A549 (cell line): ENCODE data around the gene EIF4G3. TPM values are rescaled to one million over a fixed set of nuclear protein-coding genes. Genes with fewer than 3 reads are reported as not detected.

ENCODE experiments used
- ATAC-seq, 2 experiments: fragments of 200-7000 bp in 1 of 2; fragments of >200 bp in 1 of 2; cut with Nextera tagmentation in 1 of 2; cut with Tn5 transposase in 1 of 2; 3 replicates each; pipeline versions ENCODE4 v1.8.0 to v1.9.1; 2018 to 2020; ENCODE audit warnings: mild to moderate bottlenecking in 1 of 2, moderate library complexity in 1 of 2
- CTCF ChIA-PET: fragments of 300-600 bp; sonication (Branson Sonifier 250); formaldehyde crosslinking; extraction: SDS; loops from one replicate; lab custom pipeline; 2021; ENCODE audit warnings: antibody characterized with exemption, inconsistent platforms; lab: Yijun Ruan, JAX
- POLR2A ChIA-PET: fragments of 350-600 bp; formaldehyde crosslinking; extraction: SDS; loops from one replicate; lab custom pipeline; 2021; ENCODE audit warnings: antibody characterized with exemption, inconsistent platforms; lab: Yijun Ruan, JAX
- DNase-seq, 2 experiments: peaks; one replicate each; pipeline versions ENCODE4 v3.0.0 to v3.0.0-alpha.2; 2011 to 2016; ENCODE audit warnings: low read depth in 1 of 2, low spot score in 1 of 2
- FAIRE-seq: peaks from 2 replicates; lab custom pipeline; 2011; peaks lifted over from hg19 to GRCh38; lab: Jason Lieb, UNC
- H3K27ac ChIP-seq, 2 experiments: fragments of >200 bp; sonication (Bioruptor Twin); formaldehyde crosslinking; 3 replicates each; pipeline ENCODE4 v1.5.1; 2016 to 2017
- H3K4me1 ChIP-seq: fragments of >200 bp; sonication (Bioruptor Twin); formaldehyde crosslinking; 3 replicates; pipeline ENCODE4 v1.6.1; 2016
- H3K4me2 ChIP-seq: fragments of >200 bp; sonication (Bioruptor Twin); formaldehyde crosslinking; 3 replicates; pipeline ENCODE4 v1.6.1; 2016
- H3K4me3 ChIP-seq: fragments of >200 bp; sonication (Bioruptor Twin); formaldehyde crosslinking; 3 replicates; pipeline ENCODE4 v1.5.1; 2016
- H3K9me3 ChIP-seq: fragments of >200 bp; sonication (Bioruptor Twin); formaldehyde crosslinking; 3 replicates; pipeline ENCODE4 v1.6.1; 2016
- BHLHE40 ChIP-seq: IDR thresholded peaks from 2 replicates; pipeline ENCODE4 v1.6.1; 2012; ENCODE audit warnings: low read depth, low read length, inconsistent platforms
- CHD4 ChIP-seq: fragments of 200-600 bp; sonication (generic); IDR thresholded peaks from 2 replicates; pipeline ENCODE4 v1.6.1; 2016; ENCODE audit warnings: antibody characterized with exemption, mild to moderate bottlenecking, borderline replicate concordance
- EHMT2 ChIP-seq: fragments of 200-600 bp; sonication (generic); IDR thresholded peaks from 2 replicates; pipeline ENCODE4 v1.6.1; 2016; ENCODE audit warnings: antibody characterized with exemption, low read depth, mild to moderate bottlenecking, moderate library complexity
- FOSB ChIP-seq: fragments of 250-450 bp; sonication (Bioruptor Pico); IDR thresholded peaks from 2 replicates; pipeline ENCODE4 v1.5.0; 2020; ENCODE audit warnings: mild to moderate bottlenecking, moderate library complexity
- HEYL ChIP-seq: fragments of 250-450 bp; sonication (Bioruptor Pico); IDR thresholded peaks from 2 replicates; pipeline ENCODE4 v1.8.0; 2021; ENCODE audit warnings: mild to moderate bottlenecking, moderate library complexity
- MAFK ChIP-seq: fragments of 450-650 bp; IDR thresholded peaks from 2 replicates; pipeline ENCODE4 v1.6.1; 2014; ENCODE audit not compliant: partially characterized antibody
- POLR2AphosphoS2 ChIP-seq: conservative IDR thresholded peaks from 2 replicates; pipeline ENCODE4 v1.6.1; 2012; ENCODE audit warnings: low read length, improper control_type of control experiment, inconsistent platforms
- RAD21 ChIP-seq, 2 experiments: fragments of >200 bp in 1 of 2; sonication (Bioruptor Twin) in 1 of 2; formaldehyde crosslinking in 1 of 2; IDR thresholded peaks in 1 of 2; conservative IDR thresholded peaks in 1 of 2; 2 replicates in 1 of 2; 3 replicates in 1 of 2; pipeline ENCODE4 v1.6.1; 2012 to 2018; ENCODE audit warnings: inconsistent platforms in 1 of 2
- RCOR1 ChIP-seq: fragments of 150-350 bp; IDR thresholded peaks from 2 replicates; pipeline ENCODE4 v1.6.1; 2014; ENCODE audit warnings: antibody characterized with exemption, low read length, low read depth
- SMC3 ChIP-seq: fragments of >200 bp; sonication (Bioruptor Twin); formaldehyde crosslinking; IDR thresholded peaks from 3 replicates; pipeline ENCODE4 v1.6.1; 2018; ENCODE audit warnings: inconsistent platforms
- TP53 ChIP-seq: fragments of 250-450 bp; sonication (Bioruptor Pico); IDR thresholded peaks from 2 replicates; pipeline ENCODE4 v1.5.0; 2021; ENCODE audit warnings: mild to moderate bottlenecking, moderate library complexity
- ZC3H11A ChIP-seq: fragments of 450-650 bp; IDR thresholded peaks from 2 replicates; pipeline ENCODE4 v1.6.1; 2014; ENCODE audit warnings: antibody characterized with exemption, mild to moderate bottlenecking
- ZFP36 ChIP-seq: fragments of 450-650 bp; IDR thresholded peaks from 2 replicates; pipeline ENCODE4 v1.6.1; 2014; ENCODE audit warnings: borderline replicate concordance; ENCODE audit not compliant: partially characterized antibody
- ZSCAN20 ChIP-seq: fragments of 250-450 bp; sonication (Bioruptor Pico); IDR thresholded peaks from 2 replicates; pipeline ENCODE4 v1.8.0; 2022; ENCODE audit warnings: mild to moderate bottlenecking, moderate library complexity
- WGBS: methylation state at CpG from one replicate; pipeline ENCODE4 v1.1.6; 2017; ENCODE audit errors: missing lambda C conversion rate; 5-methylcytosine and 5-hydroxymethylcytosine counted together
- polyA plus RNA-seq, 4 experiments: library from polyadenylated mRNA; depleted of rRNA in 3 of 4; stranded (reverse); fragments of >200 nt; fragmentation: RNase III in 1 of 4; extraction: RNeasy Plus Mini Kit Qiagen cat#74134 plus additional on column Dnase treatment in 1 of 4; gene quantifications; 2 replicates in 3 of 4; 3 replicates in 1 of 4; pipeline ENCODE4 v1.2.3, GENCODE V29; 2011 to 2017
- TF ChIP-seq, protein P1 (sequence below): fragments of >200 bp; sonication (Bioruptor Twin); formaldehyde crosslinking; IDR thresholded peaks from 3 replicates; pipeline ENCODE4 v1.6.1; 2016
- TF ChIP-seq, protein P2 (sequence below): fragments of 250-450 bp; sonication (Bioruptor Pico); IDR thresholded peaks from 2 replicates; pipeline ENCODE4 v1.5.0; 2020; ENCODE audit warnings: low read depth, mild to moderate bottlenecking, moderate library complexity
- TF ChIP-seq, protein P3 (sequence below): fragments of 150-350 bp; IDR thresholded peaks from 2 replicates; pipeline ENCODE4 v1.6.1; 2014; ENCODE audit warnings: low read depth, mild to moderate bottlenecking, low read length
- TF ChIP-seq, protein P4 (sequence below): fragments of >200 bp; sonication (Bioruptor Twin); formaldehyde crosslinking; IDR thresholded peaks from 3 replicates; pipeline ENCODE4 v1.5.1; 2016

Gene EIF4G3
- polyA plus RNA-seq, 2 of the 4 experiments (the other 2 are of a cell fraction), result 25.0 to 51.3 TPM

DNA sequence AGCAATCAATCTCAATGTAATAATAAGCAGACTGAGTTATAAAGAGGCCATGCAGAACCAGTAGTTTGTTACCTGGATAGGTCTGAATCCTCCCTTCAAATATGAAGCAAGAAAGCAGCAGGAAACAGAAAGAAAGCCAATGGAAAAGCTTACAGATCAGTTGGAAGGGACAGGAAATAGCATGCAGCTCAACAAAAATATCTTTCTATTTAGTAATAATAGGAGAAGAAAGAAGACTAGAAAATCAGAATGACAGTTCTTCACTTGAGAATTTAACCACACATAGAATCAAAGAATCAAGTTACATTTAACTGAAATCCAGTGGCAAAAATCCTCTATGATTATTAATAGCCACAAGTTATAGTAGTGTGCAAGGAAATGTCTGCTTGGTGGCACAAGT is 194.4 kb downstream of the EIF4G3 start:
- POLR2A ChIA-PET, result no interaction called here
- Histone ChIP-seq H3K27ac (no peak overlapping the region), H3K4me3 (no peak overlapping the region), H3K4me2 (no peak overlapping the region), H3K9me3 (no peaks in the 10 kb centered on the region), H3K4me1 (peaks cover 8% of the 10 kb centered on the region; the same call in 1 of the 3 replicates)
- DNase-seq (no peak), FAIRE-seq (no peak), ATAC-seq (no peak)
- TF ChIP-seq, protein P1, sequence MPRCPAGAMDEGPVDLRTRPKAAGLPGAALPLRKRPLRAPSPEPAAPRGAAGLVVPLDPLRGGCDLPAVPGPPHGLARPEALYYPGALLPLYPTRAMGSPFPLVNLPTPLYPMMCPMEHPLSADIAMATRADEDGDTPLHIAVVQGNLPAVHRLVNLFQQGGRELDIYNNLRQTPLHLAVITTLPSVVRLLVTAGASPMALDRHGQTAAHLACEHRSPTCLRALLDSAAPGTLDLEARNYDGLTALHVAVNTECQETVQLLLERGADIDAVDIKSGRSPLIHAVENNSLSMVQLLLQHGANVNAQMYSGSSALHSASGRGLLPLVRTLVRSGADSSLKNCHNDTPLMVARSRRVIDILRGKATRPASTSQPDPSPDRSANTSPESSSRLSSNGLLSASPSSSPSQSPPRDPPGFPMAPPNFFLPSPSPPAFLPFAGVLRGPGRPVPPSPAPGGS, result no peak
- TF ChIP-seq RCOR1 (no peak), TP53 (CRISPR knock-in tag) (no peak), POLR2AphosphoS2 (no peak), CHD4 (no peak), EHMT2 (no peak), ZSCAN20 (CRISPR knock-in tag) (no peak), BHLHE40 (no peak), HEYL (no peak), ZC3H11A (no peak)
- TF ChIP-seq, protein P2, sequence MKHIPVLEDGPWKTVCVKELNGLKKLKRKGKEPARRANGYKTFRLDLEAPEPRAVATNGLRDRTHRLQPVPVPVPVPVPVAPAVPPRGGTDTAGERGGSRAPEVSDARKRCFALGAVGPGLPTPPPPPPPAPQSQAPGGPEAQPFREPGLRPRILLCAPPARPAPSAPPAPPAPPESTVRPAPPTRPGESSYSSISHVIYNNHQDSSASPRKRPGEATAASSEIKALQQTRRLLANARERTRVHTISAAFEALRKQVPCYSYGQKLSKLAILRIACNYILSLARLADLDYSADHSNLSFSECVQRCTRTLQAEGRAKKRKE, result no peak
- TF ChIP-seq, protein P3, sequence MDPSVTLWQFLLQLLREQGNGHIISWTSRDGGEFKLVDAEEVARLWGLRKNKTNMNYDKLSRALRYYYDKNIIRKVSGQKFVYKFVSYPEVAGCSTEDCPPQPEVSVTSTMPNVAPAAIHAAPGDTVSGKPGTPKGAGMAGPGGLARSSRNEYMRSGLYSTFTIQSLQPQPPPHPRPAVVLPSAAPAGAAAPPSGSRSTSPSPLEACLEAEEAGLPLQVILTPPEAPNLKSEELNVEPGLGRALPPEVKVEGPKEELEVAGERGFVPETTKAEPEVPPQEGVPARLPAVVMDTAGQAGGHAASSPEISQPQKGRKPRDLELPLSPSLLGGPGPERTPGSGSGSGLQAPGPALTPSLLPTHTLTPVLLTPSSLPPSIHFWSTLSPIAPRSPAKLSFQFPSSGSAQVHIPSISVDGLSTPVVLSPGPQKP, result no peak
- CTCF ChIA-PET, result interaction anchor here (0.7 to 3.0 kb wide), 6 partner anchors 11 to 213 kb away, joined by 3 to 15 read pairs (median 5); no protein-coding TSS in a partner anchor

DNA sequence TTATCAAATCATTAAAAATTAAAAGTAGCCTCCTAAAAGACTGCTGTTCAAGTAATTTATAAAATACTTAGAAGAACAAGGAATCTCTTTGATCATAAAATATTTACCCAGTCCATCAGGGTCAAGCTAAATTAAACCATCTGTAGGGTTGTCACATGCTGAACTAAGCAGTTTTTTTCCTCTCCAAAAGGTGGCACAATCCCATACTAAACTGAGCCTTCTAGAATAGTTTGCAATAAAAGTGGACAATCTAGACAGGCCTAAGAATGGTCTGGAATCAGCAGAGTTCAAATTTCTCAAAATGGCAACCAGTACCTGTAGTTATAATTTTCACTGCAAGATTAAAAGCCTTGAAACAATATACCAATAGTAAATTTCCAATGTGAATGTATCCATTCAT is 194.8 kb downstream of the EIF4G3 start:
- H3K4me2 ChIP-seq, result no peak overlapping the region
- peaks cover 8% of the 10 kb centered on the region; the same call in 1 of the 3 replicates for H3K4me1 ChIP-seq
- DNase-seq, result peak in 1 of 2 experiments; percentile 14
- CTCF ChIA-PET, result interaction anchor here (0.7 to 3.0 kb wide), 6 partner anchors 11 to 214 kb away, joined by 3 to 15 read pairs (median 5); no protein-coding TSS in a partner anchor
- H3K9me3 ChIP-seq, result no peaks in the 10 kb centered on the region
- POLR2A ChIA-PET, result no interaction called here
- H3K27ac ChIP-seq, result no peak overlapping the region
- no peak for FAIRE-seq
- ATAC-seq, result peak; percentile 70 to 81; a peak in 5 of 6 replicates
- TF ChIP-seq MAFK (peak; percentile 85), SMC3 (0 out of 3 replicates have a peak, but pooled peaks have one; percentile 28), POLR2AphosphoS2 (no peak), RAD21 (conservative IDR thresholded peaks at IDR 0.05 in 1 of 2, IDR thresholded peaks at IDR 0.05 in 1 of 2) (peak; percentile 40 to 42; a peak in 4 of 5 replicates)
- TF ChIP-seq, protein P4, sequence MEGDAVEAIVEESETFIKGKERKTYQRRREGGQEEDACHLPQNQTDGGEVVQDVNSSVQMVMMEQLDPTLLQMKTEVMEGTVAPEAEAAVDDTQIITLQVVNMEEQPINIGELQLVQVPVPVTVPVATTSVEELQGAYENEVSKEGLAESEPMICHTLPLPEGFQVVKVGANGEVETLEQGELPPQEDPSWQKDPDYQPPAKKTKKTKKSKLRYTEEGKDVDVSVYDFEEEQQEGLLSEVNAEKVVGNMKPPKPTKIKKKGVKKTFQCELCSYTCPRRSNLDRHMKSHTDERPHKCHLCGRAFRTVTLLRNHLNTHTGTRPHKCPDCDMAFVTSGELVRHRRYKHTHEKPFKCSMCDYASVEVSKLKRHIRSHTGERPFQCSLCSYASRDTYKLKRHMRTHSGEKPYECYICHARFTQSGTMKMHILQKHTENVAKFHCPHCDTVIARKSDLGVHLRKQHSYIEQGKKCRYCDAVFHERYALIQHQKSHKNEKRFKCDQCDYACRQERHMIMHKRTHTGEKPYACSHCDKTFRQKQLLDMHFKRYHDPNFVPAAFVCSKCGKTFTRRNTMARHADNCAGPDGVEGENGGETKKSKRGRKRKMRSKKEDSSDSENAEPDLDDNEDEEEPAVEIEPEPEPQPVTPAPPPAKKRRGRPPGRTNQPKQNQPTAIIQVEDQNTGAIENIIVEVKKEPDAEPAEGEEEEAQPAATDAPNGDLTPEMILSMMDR, result peak; percentile 27; the same call in 2 of the 3 replicates
- TF ChIP-seq, all 56 proteins: peak for 4
- no peak overlapping the region for H3K4me3 ChIP-seq

DNA sequence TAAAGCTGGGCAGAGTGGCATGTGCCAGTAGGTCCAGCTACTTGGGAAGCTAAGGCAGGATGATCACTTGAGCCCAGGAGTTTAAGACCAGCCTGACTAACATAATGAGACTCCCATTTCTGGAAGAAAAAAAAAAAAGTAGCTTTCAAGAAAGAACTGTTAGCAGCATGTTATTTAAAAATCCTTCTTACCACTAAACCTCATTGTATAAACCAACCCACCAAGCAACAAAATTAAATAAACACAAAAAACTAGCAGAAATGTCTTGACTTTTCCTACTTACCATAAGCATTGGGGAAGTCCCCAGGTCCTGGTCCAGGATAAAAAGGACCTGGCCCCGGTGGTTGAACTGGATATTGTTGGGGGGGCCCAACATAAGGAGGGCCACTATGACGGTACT is 196.6 kb downstream of the EIF4G3 start:
- no peak for ATAC-seq
- no peak for FAIRE-seq
- TF ChIP-seq ZFP36 (no peak), FOSB (CRISPR knock-in tag) (no peak)
- 89% methylated on average over 2 of the region's 2 CpGs for WGBS
- ChIA-PET CTCF (interaction anchor here (1.0 to 3.0 kb wide), 3 partner anchors 8 to 216 kb away, joined by 3 to 15 read pairs (median 3); no protein-coding TSS in a partner anchor), POLR2A (no interaction called here)
- H3K4me1 ChIP-seq, result peaks cover 8% of the 10 kb centered on the region; the same call in 1 of the 3 replicates
- no peaks in the 10 kb centered on the region for H3K9me3 ChIP-seq
- no peak overlapping the region for H3K4me3 ChIP-seq
- H3K27ac ChIP-seq, result no peak overlapping the region
- H3K4me2 ChIP-seq, result no peak overlapping the region
- DNase-seq, result no peak
